Parathyroid adenoma (tissue), 2 donors: ENCODE measurements around the gene HEXD.
"Not testable (repeated sequence)": the region's sequence is repeated elsewhere in the genome, so short reads cannot be mapped to it uniquely, and the experiment has no call there.

ENCODE experiments used
- H2AFZ ChIP-seq: fragments of 300-600 bp; sonication (generic); one replicate; pipeline ENCODE4 v1.7.0; 2017; ENCODE audit warnings: antibody characterized with exemption, mild to moderate bottlenecking
- H3K27ac ChIP-seq: fragments of 300-600 bp; sonication (generic); one replicate; pipeline ENCODE4 v1.7.0; 2017
- H3K27me3 ChIP-seq: fragments of 300-600 bp; sonication (generic); one replicate; pipeline ENCODE4 v1.7.0; 2017; ENCODE audit warnings: low read length; ENCODE audit not compliant: control insufficient read depth, insufficient read depth
- H3K36me3 ChIP-seq: fragments of 300-600 bp; sonication (generic); one replicate; pipeline ENCODE4 v1.7.0; 2017; ENCODE audit warnings: low read length; ENCODE audit not compliant: control insufficient read depth, insufficient read depth
- H3K4me1 ChIP-seq: fragments of 300-600 bp; sonication (generic); one replicate; pipeline ENCODE4 v1.7.0; 2017; ENCODE audit warnings: control low read depth
- H3K4me2 ChIP-seq: fragments of 300-600 bp; sonication (generic); one replicate; pipeline ENCODE4 v1.7.0; 2017; ENCODE audit warnings: low read length
- H3K4me3 ChIP-seq: fragments of 300-600 bp; sonication (generic); one replicate; pipeline ENCODE4 v1.7.0; 2017; ENCODE audit warnings: low read depth, low read length
- H3K79me2 ChIP-seq: fragments of 300-600 bp; sonication (generic); one replicate; pipeline ENCODE4 v1.7.0; 2017; ENCODE audit warnings: control low read depth
- H3K9ac ChIP-seq: fragments of 300-600 bp; sonication (generic); one replicate; pipeline ENCODE4 v1.7.0; 2017; ENCODE audit warnings: mild to moderate bottlenecking
- H3K9me3 ChIP-seq: fragments of 300-600 bp; sonication (generic); one replicate; pipeline ENCODE4 v1.7.0; 2017; ENCODE audit warnings: low read length; ENCODE audit not compliant: control insufficient read depth
- TF ChIP-seq, protein P1 (sequence below): fragments of 300-600 bp; sonication (generic); IDR thresholded peaks from one replicate; pipeline ENCODE4 v1.7.0; 2017; ENCODE audit warnings: antibody characterized with exemption, mild to moderate bottlenecking
- donor health status: primary hyperparathyroidism.

Gene HEXD

DNA sequence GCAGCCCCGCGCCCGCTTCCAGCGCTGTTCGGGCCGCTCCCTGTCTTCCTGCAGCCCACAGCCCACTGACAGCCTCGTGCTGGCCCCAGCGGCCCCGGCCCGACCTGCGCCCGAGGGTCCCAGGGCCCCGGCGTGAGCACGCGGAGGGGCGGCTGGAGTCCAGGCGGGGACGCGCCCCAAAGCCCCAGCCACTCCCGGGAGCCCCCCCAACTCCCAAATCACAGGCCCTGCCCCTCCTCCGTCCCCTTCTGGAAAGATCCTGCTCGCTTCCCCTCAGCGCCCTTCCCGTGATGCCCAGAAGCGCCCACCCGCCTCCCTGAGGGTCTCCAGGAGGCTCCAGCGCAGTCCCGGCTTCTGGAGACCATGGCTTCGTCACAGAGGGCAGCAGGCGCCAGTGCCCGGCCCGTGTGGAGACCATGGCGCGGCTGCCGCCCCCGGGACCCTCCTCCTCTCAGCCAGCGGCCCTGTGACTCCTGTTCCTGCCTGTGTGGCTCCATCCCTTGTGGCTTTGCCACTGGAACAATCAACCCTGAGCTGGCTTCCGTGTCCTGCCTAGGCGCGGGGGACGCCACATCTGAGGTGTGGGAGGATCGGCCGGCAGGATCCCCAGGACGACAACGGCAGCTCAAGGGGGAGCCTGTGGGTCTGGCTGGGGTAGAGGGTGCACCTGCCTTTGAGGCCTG, 42.6 kb upstream of the HEXD start:
- no peak overlapping the region for H3K27ac ChIP-seq
- H2AFZ ChIP-seq: no peak overlapping the region
- peaks cover 5% of the 10 kb centered on the region for H3K4me1 ChIP-seq
- H3K9ac ChIP-seq: no peak overlapping the region
- H3K4me3 ChIP-seq: no peak overlapping the region
- H3K27me3 ChIP-seq: peaks cover 16% of the 10 kb centered on the region
- no peak overlapping the region for H3K4me2 ChIP-seq
- no peaks in the 10 kb centered on the region for H3K9me3 ChIP-seq
- H3K79me2 ChIP-seq: no peaks in the 10 kb centered on the region
- no peaks in the 10 kb centered on the region for H3K36me3 ChIP-seq
- TF ChIP-seq, protein P1, sequence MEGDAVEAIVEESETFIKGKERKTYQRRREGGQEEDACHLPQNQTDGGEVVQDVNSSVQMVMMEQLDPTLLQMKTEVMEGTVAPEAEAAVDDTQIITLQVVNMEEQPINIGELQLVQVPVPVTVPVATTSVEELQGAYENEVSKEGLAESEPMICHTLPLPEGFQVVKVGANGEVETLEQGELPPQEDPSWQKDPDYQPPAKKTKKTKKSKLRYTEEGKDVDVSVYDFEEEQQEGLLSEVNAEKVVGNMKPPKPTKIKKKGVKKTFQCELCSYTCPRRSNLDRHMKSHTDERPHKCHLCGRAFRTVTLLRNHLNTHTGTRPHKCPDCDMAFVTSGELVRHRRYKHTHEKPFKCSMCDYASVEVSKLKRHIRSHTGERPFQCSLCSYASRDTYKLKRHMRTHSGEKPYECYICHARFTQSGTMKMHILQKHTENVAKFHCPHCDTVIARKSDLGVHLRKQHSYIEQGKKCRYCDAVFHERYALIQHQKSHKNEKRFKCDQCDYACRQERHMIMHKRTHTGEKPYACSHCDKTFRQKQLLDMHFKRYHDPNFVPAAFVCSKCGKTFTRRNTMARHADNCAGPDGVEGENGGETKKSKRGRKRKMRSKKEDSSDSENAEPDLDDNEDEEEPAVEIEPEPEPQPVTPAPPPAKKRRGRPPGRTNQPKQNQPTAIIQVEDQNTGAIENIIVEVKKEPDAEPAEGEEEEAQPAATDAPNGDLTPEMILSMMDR: no peak

DNA sequence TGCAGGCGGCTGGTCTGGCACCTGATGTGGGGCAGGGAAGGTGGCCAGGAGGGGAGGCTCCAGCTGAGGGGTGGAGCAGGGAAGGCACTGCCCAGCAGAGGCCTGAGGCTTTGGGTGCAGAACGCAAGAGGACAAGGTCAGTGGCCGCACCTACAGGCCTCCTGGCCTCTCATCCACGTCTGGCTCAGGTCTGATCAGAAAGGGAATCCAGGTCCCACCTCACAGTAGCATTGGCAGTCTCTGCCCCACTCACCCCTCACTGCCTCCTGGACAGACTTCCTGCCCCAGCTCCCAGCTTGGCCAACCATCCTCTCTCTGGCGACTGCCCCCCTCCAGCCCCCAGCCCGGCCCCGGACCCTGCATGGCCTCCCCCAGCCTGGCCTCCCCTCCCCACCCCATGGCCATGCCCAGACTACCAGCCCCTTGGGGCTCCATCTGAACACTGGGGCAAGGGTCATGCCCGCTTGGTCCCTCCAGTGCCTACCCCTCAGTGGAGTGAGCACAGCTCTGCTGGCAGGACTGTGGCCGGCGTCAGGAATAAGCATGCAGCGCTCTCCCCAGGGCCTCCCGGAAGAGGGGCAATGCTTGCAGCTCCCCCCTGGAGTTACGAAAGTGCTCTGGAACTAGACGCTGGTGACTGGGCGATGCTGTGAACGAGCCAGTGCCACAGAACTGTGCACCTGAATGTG, 42.0 kb upstream of the HEXD start:
- Histone ChIP-seq H3K4me1 (no peaks in the 10 kb centered on the region), H3K9ac (no peak overlapping the region), H3K79me2 (no peaks in the 10 kb centered on the region), H3K4me2 (no peak overlapping the region), H3K36me3 (no peaks in the 10 kb centered on the region), H3K9me3 (no peaks in the 10 kb centered on the region), H3K27me3 (peaks cover 10% of the 10 kb centered on the region), H3K27ac (no peak overlapping the region), H2AFZ (no peak overlapping the region), H3K4me3 (no peak overlapping the region)
- TF ChIP-seq, protein P1: no peak

DNA sequence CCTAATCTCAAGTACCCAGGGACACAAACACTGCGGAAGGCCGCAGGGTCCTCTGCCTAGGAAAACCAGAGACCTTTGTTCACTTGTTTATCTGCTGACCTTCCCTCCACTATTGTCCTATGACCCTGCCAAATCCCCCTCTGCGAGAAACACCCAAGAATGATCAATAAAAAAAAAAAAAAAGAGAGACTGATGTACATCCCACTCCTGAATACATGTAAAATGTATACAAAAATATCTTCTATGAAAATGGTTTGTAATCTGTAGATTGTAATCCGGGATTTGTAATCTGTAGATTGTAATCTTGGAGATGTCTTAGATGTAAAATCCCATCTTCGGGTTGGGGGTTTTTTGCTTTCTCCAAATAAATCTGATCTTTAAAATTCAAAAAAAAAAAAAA, 40.9 kb upstream of the HEXD start:
- H3K79me2 ChIP-seq, H3K4me3 ChIP-seq, H2AFZ ChIP-seq, H3K9ac ChIP-seq, H3K36me3 ChIP-seq, H3K4me1 ChIP-seq, H3K27ac ChIP-seq, H3K27me3 ChIP-seq, H3K4me2 ChIP-seq, H3K9me3 ChIP-seq: not testable (repeated sequence)

DNA sequence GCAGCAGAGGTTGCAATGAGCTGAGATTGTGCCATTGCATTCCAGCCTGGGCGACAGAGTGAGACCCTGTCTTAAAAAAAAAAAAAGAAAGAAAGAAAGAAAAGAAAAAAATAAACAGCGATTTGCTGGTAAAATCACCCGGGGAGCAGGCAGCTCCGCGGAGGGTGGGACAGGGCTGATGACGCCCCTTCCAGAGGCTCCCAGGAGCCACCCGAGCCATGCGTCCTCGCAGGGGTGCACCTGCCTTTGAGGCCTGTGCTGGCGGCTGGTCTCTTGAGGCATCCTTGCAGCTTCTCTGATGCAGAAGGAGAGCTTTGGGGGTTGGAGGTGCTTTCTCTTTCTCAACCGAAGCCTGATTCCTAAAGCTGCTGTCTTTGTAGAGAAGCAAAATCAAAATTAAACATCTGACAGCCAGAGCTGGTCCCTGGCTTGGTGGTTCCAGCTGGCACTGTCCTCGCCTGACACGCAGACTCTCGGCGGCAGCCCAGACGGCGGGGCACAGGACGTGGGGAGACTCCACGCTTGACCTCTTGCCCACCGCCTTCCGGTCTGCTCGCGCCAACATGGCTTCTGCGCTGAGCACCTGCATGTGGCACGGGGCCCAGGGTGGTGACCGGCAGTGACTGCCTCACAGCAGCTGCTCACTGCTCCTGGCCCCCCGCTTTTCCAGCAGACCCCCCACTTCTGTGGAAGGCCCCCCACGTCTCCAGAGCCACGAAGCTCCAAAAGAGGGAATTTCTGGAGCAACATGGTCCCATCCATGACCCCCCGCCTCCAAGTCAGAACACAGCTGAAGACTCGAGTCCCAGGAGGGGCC, 40.0 kb upstream of the HEXD start:
- no peak overlapping the region for H3K4me3 ChIP-seq
- no peak overlapping the region for H3K27ac ChIP-seq
- H3K36me3 ChIP-seq: no peaks in the 10 kb centered on the region
- H2AFZ ChIP-seq: no peak overlapping the region
- H3K9me3 ChIP-seq: no peaks in the 10 kb centered on the region
- no peaks in the 10 kb centered on the region for H3K27me3 ChIP-seq
- H3K9ac ChIP-seq: no peak overlapping the region
- H3K4me1 ChIP-seq: no peaks in the 10 kb centered on the region
- H3K4me2 ChIP-seq: no peak overlapping the region
- H3K79me2 ChIP-seq: no peaks in the 10 kb centered on the region
- TF ChIP-seq, protein P1: no peak

DNA sequence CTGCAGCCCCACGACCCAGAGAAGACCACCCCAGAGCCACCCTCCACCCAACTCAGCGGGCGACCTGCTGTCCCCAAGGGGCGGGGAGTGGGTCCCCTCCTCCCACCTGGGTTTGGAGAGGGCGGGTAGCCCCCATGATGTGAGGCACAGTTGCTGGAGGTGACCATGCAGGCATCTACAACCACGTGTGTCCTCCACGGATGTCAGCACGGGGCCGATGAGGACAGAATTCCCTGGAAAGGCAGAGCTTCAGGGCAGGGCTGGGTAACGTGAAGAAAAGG, 39.5 kb upstream of the HEXD start:
- Histone ChIP-seq H3K79me2 (no peaks in the 10 kb centered on the region), H3K27ac (no peak overlapping the region), H3K4me1 (no peaks in the 10 kb centered on the region), H3K9me3 (no peaks in the 10 kb centered on the region), H3K4me3 (no peak overlapping the region), H3K36me3 (no peaks in the 10 kb centered on the region), H2AFZ (no peak overlapping the region), H3K9ac (no peak overlapping the region), H3K27me3 (no peaks in the 10 kb centered on the region), H3K4me2 (no peak overlapping the region)
- TF ChIP-seq, protein P1: no peak
